Astrocyte (in vitro differentiated cells and primary cell): Measurements from ENCODE around the gene CACNA1E.

Experiments
- EZH2 ChIP-seq: IDR thresholded peaks from 2 replicates; pipeline ENCODE4 v1.6.1; 2012; ENCODE audit warnings: mild to moderate bottlenecking, low read length, inconsistent platforms; ENCODE audit not compliant: insufficient read depth
- TF ChIP-seq, protein P1 (sequence below): IDR thresholded peaks from 2 replicates; pipeline ENCODE4 v1.5.1; 2011; ENCODE audit warnings: low read depth, mild to moderate bottlenecking, inconsistent platforms, low read length, moderate library complexity; ENCODE audit not compliant: insufficient read depth

DNA sequence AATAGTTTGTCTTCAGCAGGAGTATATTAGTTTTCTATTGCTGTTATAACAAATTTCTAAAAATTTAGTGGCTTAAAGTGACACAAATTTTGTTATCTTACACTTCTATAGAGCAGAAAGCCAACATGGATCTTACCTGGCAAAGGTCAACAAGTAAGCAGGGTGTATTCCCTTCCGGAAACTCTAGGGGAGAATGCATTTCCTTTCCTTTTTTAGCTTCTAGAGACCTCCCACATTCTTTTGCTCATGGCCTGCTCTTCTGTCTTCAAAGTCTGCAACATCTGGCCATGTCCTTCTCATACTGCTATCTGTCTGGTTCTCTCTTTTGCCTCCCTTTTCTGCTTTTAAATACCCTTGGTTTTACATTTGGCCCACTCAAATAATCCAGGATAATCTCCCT, 335.6 kb downstream of the CACNA1E start:
- TF ChIP-seq, protein P1, sequence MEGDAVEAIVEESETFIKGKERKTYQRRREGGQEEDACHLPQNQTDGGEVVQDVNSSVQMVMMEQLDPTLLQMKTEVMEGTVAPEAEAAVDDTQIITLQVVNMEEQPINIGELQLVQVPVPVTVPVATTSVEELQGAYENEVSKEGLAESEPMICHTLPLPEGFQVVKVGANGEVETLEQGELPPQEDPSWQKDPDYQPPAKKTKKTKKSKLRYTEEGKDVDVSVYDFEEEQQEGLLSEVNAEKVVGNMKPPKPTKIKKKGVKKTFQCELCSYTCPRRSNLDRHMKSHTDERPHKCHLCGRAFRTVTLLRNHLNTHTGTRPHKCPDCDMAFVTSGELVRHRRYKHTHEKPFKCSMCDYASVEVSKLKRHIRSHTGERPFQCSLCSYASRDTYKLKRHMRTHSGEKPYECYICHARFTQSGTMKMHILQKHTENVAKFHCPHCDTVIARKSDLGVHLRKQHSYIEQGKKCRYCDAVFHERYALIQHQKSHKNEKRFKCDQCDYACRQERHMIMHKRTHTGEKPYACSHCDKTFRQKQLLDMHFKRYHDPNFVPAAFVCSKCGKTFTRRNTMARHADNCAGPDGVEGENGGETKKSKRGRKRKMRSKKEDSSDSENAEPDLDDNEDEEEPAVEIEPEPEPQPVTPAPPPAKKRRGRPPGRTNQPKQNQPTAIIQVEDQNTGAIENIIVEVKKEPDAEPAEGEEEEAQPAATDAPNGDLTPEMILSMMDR = no peak
- TF ChIP-seq EZH2 = no peak
